T-helper 2 cell treated with Interferon-gamma antibody and Interleukin-4, amounts not matched to agents 100 ng/mL and 5 ng/mL, for 36 hours (primary cell): ENCODE data around the gene NCAPD2. TPM values are rescaled to one million over a fixed set of nuclear protein-coding genes. Genes with fewer than 3 reads are reported as not detected.

Experiments used
- intact Hi-C: fragments of 100-400 bp; cut with micrococcal nuclease; formaldehyde crosslinking; loops from one replicate; pipeline ENCODE4 v1.15.1; 2023
- total RNA-seq: library from RNA; stranded (reverse); gene quantifications from 2 replicates; pipeline ENCODE4 v1.2.3, GENCODE V29; 2022

NCAPD2 gene
- total RNA-seq, 1 donor from 2014 or later = 154 TPM

DNA sequence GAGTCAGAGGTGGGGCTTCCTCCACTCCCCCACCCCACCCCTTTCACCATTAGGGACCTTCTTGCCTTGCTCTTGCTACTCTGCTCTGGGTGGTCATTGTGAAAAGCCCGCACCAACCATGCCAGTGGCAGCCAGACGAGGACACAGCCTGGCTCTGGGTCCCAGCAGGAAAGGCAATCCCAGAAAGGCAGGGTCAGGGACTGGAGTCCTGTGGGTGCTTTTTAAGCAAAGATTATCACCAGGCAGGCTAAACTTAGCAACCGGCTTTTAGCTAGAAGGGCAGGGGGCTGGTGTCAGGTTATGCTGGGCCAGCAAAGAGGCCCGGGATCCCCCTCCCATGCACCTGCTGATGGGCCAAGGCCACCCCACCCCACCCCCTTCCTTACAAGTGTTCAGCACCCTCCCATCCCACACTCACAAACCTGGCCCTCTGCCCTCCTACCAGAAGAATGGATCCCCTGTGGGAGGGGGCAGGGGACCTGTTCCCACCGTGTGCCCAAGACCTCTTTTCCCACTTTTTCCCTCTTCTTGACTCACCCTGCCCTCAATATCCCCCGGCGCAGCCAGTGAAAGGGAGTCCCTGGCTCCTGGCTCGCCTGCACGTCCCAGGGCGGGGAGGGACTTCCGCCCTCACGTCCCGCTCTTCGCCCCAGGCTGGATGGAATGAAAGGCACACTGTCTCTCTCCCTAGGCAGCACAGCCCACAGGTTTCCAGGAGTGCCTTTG, 39.2 kb downstream of the NCAPD2 start:
- intact Hi-C loops = loop anchor here (5.0 kb wide), 1 partner anchor 129 kb away; the partner anchor contains the start of gene ING4

- intact Hi-C loops = loop anchor here (5.0 kb wide), 1 partner anchor 129 kb away; the partner anchor contains the start of gene ING4
Measured at GRCh38 chr12:6533653-6533922, 39.7 kb downstream of the NCAPD2 start.

GRCh38 chr12:6533923-6534694, 40.2 kb downstream of the NCAPD2 start, which contains the start of gene GAPDH:
TSS of gene GAPDH (plus strand) at chr12:6534517. CDS start at chr12:6534833, 316 bp downstream.
- intact Hi-C loops = loop anchor here (1.0 to 5.0 kb wide), 9 partner anchors 40 to 318 kb away; partner anchors contain the start of genes CHD4, ING4, NCAPD2 and USP5

GRCh38 chr12:6534695-6534944, 40.7 kb downstream of the NCAPD2 start:
- intact Hi-C loops = loop anchor here (1.0 to 5.0 kb wide), 9 partner anchors 40 to 318 kb away; partner anchors contain the start of genes CHD4, ING4, NCAPD2 and USP5

- intact Hi-C loops = loop anchor here (1.0 to 5.0 kb wide), 10 partner anchors 21 to 317 kb away; partner anchors contain the start of genes CHD4, IFFO1, ING4 and NCAPD2
Measured at GRCh38 chr12:6534945-6535696, 41.2 kb downstream of the NCAPD2 start.

- intact Hi-C loops = loop anchor here (1.0 to 2.0 kb wide), 5 partner anchors 21 to 199 kb away; partner anchors contain the start of genes CHD4 and IFFO1
Measured at GRCh38 chr12:6535697-6535946, 41.7 kb downstream of the NCAPD2 start.

DNA sequence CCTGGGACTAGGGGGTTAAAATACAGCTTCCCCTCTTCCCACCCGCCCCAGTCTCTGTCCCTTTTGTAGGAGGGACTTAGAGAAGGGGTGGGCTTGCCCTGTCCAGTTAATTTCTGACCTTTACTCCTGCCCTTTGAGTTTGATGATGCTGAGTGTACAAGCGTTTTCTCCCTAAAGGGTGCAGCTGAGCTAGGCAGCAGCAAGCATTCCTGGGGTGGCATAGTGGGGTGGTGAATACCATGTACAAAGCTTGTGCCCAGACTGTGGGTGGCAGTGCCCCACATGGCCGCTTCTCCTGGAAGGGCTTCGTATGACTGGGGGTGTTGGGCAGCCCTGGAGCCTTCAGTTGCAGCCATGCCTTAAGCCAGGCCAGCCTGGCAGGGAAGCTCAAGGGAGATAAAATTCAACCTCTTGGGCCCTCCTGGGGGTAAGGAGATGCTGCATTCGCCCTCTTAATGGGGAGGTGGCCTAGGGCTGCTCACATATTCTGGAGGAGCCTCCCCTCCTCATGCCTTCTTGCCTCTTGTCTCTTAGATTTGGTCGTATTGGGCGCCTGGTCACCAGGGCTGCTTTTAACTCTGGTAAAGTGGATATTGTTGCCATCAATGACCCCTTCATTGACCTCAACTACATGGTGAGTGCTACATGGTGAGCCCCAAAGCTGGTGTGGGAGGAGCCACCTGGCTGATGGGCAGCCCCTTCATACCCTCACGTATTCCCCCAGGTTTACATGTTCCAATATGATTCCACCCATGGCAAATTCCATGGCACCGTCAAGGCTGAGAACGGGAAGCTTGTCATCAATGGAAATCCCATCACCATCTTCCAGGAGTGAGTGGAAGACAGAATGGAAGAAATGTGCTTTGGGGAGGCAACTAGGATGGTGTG, 42.3 kb downstream of the NCAPD2 start:
- intact Hi-C loops = loop anchor here (1.0 to 2.0 kb wide), 5 partner anchors 20 to 199 kb away; partner anchors contain the start of genes CHD4 and IFFO1

DNA sequence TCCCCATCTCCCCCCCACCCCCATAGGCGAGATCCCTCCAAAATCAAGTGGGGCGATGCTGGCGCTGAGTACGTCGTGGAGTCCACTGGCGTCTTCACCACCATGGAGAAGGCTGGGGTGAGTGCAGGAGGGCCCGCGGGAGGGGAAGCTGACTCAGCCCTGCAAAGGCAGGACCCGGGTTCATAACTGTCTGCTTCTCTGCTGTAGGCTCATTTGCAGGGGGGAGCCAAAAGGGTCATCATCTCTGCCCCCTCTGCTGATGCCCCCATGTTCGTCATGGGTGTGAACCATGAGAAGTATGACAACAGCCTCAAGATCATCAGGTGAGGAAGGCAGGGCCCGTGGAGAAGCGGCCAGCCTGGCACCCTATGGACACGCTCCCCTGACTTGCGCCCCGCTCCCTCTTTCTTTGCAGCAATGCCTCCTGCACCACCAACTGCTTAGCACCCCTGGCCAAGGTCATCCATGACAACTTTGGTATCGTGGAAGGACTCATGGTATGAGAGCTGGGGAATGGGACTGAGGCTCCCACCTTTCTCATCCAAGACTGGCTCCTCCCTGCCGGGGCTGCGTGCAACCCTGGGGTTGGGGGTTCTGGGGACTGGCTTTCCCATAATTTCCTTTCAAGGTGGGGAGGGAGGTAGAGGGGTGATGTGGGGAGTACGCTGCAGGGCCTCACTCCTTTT, 43.1 kb downstream of the NCAPD2 start:
- intact Hi-C loops = no loop called here

DNA sequence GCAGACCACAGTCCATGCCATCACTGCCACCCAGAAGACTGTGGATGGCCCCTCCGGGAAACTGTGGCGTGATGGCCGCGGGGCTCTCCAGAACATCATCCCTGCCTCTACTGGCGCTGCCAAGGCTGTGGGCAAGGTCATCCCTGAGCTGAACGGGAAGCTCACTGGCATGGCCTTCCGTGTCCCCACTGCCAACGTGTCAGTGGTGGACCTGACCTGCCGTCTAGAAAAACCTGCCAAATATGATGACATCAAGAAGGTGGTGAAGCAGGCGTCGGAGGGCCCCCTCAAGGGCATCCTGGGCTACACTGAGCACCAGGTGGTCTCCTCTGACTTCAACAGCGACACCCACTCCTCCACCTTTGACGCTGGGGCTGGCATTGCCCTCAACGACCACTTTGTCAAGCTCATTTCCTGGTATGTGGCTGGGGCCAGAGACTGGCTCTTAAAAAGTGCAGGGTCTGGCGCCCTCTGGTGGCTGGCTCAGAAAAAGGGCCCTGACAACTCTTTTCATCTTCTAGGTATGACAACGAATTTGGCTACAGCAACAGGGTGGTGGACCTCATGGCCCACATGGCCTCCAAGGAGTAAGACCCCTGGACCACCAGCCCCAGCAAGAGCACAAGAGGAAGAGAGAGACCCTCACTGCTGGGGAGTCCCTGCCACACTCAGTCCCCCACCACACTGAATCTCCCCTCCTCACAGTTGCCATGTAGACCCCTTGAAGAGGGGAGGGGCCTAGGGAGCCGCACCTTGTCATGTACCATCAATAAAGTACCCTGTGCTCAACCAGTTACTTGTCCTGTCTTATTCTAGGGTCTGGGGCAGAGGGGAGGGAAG, 43.9 kb downstream of the NCAPD2 start:
- intact Hi-C loops = loop anchor here (1.0 kb wide), 1 partner anchor 114 kb away; no protein-coding TSS in a partner anchor

- intact Hi-C loops = loop anchor here (1.0 kb wide), 1 partner anchor 115 kb away; no protein-coding TSS in a partner anchor
Measured at GRCh38 chr12:6538420-6539313, 44.8 kb downstream of the NCAPD2 start.

DNA sequence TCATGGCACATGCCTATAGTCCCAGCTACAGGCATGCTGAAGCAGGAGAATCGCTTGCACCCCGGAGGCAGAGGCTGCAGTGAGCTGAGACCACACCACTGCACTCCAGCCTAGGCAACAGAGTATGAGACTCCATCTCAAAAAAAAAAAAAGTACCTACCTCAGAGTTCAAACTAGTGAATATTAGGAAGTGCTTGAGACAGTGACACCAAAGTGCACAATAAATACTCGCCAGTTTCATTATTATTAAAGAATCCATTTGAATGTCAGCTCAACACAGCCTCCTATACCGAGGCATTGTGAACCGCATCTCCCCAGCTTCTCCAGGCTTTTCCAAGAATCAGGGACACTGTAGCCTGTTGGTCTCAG, 45.4 kb downstream of the NCAPD2 start:
- intact Hi-C loops = no loop called here

DNA sequence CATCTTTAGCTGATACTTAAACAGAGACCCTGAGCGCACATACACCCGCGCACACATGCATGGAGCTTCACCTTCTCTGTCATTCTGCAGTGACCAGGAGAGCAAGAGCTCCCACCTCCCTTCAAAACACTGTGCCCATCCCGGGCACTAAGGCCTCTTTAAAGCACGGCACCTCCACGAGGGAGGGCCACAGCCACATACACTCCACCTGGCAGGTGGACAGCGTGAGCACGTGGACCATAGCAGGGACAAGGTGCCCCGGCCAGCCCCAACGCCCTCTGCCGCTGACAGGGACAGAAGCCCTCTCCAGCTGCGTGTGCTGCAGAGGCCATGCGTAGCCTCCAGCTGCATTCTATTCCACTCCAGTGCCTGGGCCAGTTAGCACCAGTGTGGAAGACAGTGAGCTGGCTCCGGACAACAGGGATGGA, 45.8 kb downstream of the NCAPD2 start:
- intact Hi-C loops = no loop called here

DNA sequence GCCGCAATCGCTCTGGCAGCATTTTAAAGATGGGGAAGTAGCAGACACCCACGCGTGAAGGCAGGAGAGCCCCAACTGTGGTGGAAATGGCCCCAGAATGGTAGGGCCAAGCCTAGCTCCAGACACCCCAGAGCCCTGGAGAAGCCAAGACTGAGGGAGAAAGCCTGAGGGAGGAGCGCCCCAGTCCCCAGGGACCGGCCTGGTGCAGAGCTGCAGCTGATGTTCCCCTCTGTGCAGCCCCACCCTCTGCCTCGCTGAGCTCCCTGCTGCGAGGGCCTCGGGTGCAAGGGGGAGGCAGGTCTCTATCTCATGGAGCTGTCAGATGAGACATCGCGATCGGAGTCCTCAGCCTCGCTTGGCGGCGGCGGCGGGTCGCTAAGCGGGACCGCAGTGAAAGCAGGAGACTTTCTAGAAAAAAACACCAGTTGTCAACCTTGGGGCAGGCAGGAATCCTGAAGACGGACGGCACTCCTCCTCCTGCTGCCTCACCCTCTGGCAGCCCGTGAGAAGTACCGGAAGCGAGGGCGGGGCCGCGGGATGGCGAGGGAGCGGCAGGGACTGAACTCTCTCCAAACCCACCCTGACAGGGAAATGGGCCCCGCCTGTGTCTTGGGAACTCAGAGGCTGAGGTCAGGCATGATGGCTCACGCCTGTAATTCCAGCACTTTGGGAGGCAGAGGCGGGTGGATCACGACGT, 46.4 kb downstream of the NCAPD2 start:
- intact Hi-C loops = no loop called here

DNA sequence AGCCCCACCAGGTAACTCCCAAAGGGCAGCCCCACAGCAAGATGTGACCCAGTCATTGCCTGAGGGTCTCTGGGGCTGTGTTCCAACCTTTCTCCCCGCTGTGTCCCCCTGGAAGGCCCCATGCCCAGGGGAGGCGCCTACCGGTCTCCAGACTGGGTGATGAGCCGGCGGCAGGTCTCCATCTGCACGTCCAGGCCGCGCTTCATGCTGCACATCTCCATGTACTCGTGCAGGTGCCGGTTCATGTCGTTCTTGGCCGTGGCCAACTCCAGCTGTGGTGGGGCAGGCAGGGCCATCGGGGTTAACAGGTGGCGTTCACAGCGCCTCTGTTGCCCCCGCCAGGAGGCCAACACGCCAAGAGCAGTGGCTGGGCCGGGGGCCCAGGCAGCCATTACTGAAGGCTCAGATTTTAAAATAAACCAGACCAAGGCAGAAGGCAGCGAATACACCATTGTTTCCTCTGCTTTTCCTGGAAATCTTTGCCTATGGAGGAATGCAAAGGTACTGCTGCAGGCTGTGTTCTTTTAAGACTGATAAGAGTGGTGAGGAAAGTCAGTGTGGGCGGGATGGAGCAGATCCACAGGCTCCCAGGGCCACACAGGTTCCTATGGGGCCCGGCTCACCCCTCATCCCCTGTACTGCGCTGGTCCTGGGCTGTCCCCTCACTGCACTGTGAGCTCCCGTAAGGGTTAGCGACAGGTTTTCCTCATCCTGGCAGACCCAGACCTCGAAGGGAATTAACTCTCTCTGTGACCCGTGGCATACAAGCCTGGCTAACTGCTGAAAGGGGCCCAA, 47.7 kb downstream of the NCAPD2 start:
- intact Hi-C loops = no loop called here

- intact Hi-C loops = no loop called here
Measured at GRCh38 chr12:6542209-6543009, 48.5 kb downstream of the NCAPD2 start.

- intact Hi-C loops = no loop called here
Measured at GRCh38 chr12:6546016-6546415, 52.1 kb downstream of the NCAPD2 start.
